K562 (cell line): ENCODE results near the gene DYNC1H1. TPM values are rescaled to one million over a fixed set of nuclear protein-coding genes. Genes with fewer than 3 reads are reported as not detected.

Experiments used
- BRF2 ChIP-seq: IDR thresholded peaks from 3 replicates; pipeline ENCODE4 v1.6.1; 2011; ENCODE audit warnings: borderline replicate concordance, mild to moderate bottlenecking; ENCODE audit not compliant: insufficient read length, insufficient read depth
- CTBP1 ChIP-seq: fragments of 450-650 bp; IDR thresholded peaks from 2 replicates; pipeline ENCODE4 v1.6.1; 2016; ENCODE audit warnings: borderline replicate concordance
- DEAF1 ChIP-seq: fragments of 450-650 bp; formaldehyde crosslinking; IDR thresholded peaks from 2 replicates; pipeline ENCODE4 v1.4.0; 2020; ENCODE audit warnings: mild to moderate bottlenecking, moderate library complexity
- EWSR1 ChIP-seq: fragments of 450-650 bp; IDR thresholded peaks from 2 replicates; pipeline ENCODE4 v1.6.1; 2018; ENCODE audit warnings: borderline replicate concordance, mild to moderate bottlenecking, low read depth, moderate library complexity; ENCODE audit not compliant: partially characterized antibody
- FOXO4 ChIP-seq: fragments of 450-650 bp; formaldehyde crosslinking; IDR thresholded peaks from 2 replicates; pipeline ENCODE4 v1.4.0; 2020; ENCODE audit warnings: mild to moderate bottlenecking, moderate library complexity
- GTF2A2 ChIP-seq: IDR thresholded peaks from 2 replicates; pipeline ENCODE4 v1.6.1; 2016; ENCODE audit warnings: mild to moderate bottlenecking, missing genetic modification characterization, missing compliant biosample characterization
- L3MBTL2 ChIP-seq: fragments of 450-650 bp; IDR thresholded peaks from 2 replicates; pipeline ENCODE4 v1.6.1; 2016; ENCODE audit warnings: mild to moderate bottlenecking, moderate library complexity
- MIER1 ChIP-seq: fragments of 450-650 bp; IDR thresholded peaks from 2 replicates; pipeline ENCODE4 v1.6.1; 2016; ENCODE audit warnings: antibody characterized with exemption, mild to moderate bottlenecking, low read depth
- MNT ChIP-seq, 2 experiments: fragments of 450-650 bp; conservative IDR thresholded peaks; 2 replicates each; pipeline ENCODE4 v1.6.1; 2017; ENCODE audit warnings: mild to moderate bottlenecking in 2 of 2, moderate library complexity in 2 of 2
- POLR2G ChIP-seq: fragments of 200-400 bp; formaldehyde crosslinking; IDR thresholded peaks from 2 replicates; pipeline ENCODE4 v1.6.1; 2017; ENCODE audit warnings: low read depth, mild to moderate bottlenecking, antibody characterized with exemption, low read length, moderate library complexity
- PRDM10 ChIP-seq: fragments of 450-650 bp; IDR thresholded peaks from 2 replicates; pipeline ENCODE4 v1.6.1; 2018; ENCODE audit not compliant: partially characterized antibody
- RAD51 ChIP-seq: fragments of 450-650 bp; IDR thresholded peaks from 2 replicates; pipeline ENCODE4 v1.7.1; 2016; ENCODE audit warnings: low read depth, mild to moderate bottlenecking, borderline replicate concordance
- RB1 ChIP-seq: fragments of 450-650 bp; IDR thresholded peaks from 2 replicates; pipeline ENCODE4 v1.6.1; 2017; ENCODE audit warnings: low read depth, mild to moderate bottlenecking
- RBM25 ChIP-seq: fragments of 200-400 bp; formaldehyde crosslinking; IDR thresholded peaks from 2 replicates; pipeline ENCODE4 v1.6.1; 2018; ENCODE audit warnings: low read length, low read depth, moderate library complexity; ENCODE audit not compliant: severe bottlenecking
- SAFB ChIP-seq: fragments of 200-400 bp; formaldehyde crosslinking; IDR thresholded peaks from 2 replicates; pipeline ENCODE4 v1.6.1; 2017; ENCODE audit warnings: low read depth, low read length, borderline replicate concordance
- SMARCE1 ChIP-seq: fragments of 450-650 bp; IDR thresholded peaks from 2 replicates; pipeline ENCODE4 v1.7.1; 2016; ENCODE audit warnings: mild to moderate bottlenecking
- USF2 ChIP-seq: sonication (generic); formaldehyde crosslinking; IDR thresholded peaks from 2 replicates; pipeline ENCODE4 v1.5.0; 2020; ENCODE audit warnings: missing genetic modification reagents
- ZNF174 ChIP-seq: fragments of 250-450 bp; sonication (Bioruptor Pico); IDR thresholded peaks from 2 replicates; pipeline ENCODE4 v1.4.0; 2020; ENCODE audit warnings: mild to moderate bottlenecking
- ZZZ3 ChIP-seq: fragments of 450-650 bp; IDR thresholded peaks from 2 replicates; pipeline ENCODE4 v1.6.1; 2016; ENCODE audit warnings: antibody characterized with exemption, mild to moderate bottlenecking, moderate library complexity
- polyA plus RNA-seq, 8 experiments: library from polyadenylated mRNA; depleted of rRNA in 4 of 8; stranded (reverse) in 5 of 8; unstranded in 3 of 8; fragments of >200 nt; fragmentation: Nextera tagmentation in 2 of 8; fragmentation: Illumina TruSeq in 1 of 8; extraction: Ambion mirVana in 2 of 8; extraction: Trizol in 1 of 8; gene quantifications; 2 replicates each; pipeline versions ENCODE4 v1.2.1 to v1.2.3, GENCODE V29; 2011 to 2014; ENCODE audit warnings: inconsistent platforms in 1 of 8, missing spikeins in 1 of 8
- total RNA-seq, 7 experiments: library from RNA; depleted of rRNA in 6 of 7; stranded (reverse); fragments of >200 nt in 6 of 7; fragmentation: Illumina TruSeq in 2 of 7; extraction: Trizol in 2 of 7; gene quantifications; 2 replicates each; pipeline versions ENCODE4 v1.2.1 to v1.2.3, GENCODE V29; 2011 to 2021; ENCODE audit warnings: low replicate concordance in 1 of 7

DYNC1H1 gene
- total and polyA plus RNA-seq, 9 of the 15 experiments (the other 6 are each of a cell fraction or from before 2014, with no cell fraction given), result 31.9 to 335 (median 115) TPM

- TF ChIP-seq BRF2 (no peak), DEAF1 (no peak), USF2 (CRISPR knock-in tag) (peak; percentile 68), ZZZ3 (no peak), MIER1 (no peak), EWSR1 (no peak), RAD51 (peak; percentile 75), GTF2A2 (no peak), RB1 (no peak), RBM25 (no peak), PRDM10 (no peak), L3MBTL2 (peak; percentile 64; the same call in 1 of the 2 replicates), SAFB (no peak), ZNF174 (no peak), SMARCE1 (no peak), MNT (conservative IDR thresholded peaks at IDR 0.05) (0 out of 4 replicates have a peak, but pooled peaks of 1 of the 2 experiments have one; percentile 22), POLR2G (no peak), CTBP1 (no peak), FOXO4 (CRISPR knock-in tag) (no peak)
Observed at GRCh38 chr14:101932673-101933072, 31.7 kb upstream of the DYNC1H1 start (continued).
